Bone marrow (tissue), 2 donors: ENCODE measurements around the gene TP63.
"Not testable (repeated sequence)": the region's sequence is repeated elsewhere in the genome, so short reads cannot be mapped to it uniquely, and the experiment has no call there.

Source experiments
- DNase-seq, 2 donors: peaks; one replicate each; lab custom pipeline; 2025; lab: John Stamatoyannopoulos, UW

TP63 gene

DNA sequence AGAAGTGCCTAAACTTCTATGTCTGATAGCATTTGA is at the start of gene TP63:
TP63 (plus strand) TSS at position 17 of the 36 bp plus-strand sequence. CDS start 127 bp downstream, outside the sequence.
- no peak for DNase-seq

DNA sequence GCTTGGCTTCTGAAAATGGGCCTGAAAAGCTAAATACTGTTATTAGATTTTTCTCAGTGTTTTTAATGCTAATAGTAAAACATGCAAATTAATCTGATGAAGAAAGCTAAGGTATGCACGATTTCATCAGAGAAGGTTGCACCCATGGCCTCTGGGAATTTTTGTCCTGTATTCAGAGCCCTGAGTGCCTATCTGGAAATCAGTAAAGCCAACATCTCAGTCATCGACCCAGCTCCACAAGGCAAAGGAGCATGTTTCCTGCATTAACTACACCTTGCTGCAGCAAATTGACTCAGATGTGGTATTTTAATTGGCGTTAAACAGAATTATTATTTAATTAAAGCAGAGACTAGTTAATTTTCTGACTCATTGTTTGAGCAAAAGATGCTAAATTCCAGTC is 49.0 kb upstream of the TP63 start:
- DNase-seq, result no peak

DNA sequence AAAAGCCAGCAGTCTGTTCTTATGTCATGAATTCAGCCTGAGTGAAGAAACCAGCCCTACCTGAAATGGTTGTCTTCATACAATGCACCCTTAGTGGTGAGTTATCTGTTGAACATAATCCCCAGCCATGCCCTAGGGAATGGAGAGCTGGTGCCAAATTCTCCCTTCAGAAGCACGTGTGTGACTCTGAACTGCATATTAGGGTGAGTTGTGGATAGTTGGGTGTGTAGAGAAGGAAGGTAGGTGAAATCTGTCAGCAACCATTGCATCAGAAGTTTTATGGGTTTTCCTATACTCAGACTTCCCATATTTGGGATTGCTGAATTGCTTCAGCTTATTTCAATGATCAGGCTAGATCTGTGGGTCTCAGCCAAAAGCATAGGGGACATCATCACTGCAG is 46.5 kb upstream of the TP63 start:
- no peak for DNase-seq

DNA sequence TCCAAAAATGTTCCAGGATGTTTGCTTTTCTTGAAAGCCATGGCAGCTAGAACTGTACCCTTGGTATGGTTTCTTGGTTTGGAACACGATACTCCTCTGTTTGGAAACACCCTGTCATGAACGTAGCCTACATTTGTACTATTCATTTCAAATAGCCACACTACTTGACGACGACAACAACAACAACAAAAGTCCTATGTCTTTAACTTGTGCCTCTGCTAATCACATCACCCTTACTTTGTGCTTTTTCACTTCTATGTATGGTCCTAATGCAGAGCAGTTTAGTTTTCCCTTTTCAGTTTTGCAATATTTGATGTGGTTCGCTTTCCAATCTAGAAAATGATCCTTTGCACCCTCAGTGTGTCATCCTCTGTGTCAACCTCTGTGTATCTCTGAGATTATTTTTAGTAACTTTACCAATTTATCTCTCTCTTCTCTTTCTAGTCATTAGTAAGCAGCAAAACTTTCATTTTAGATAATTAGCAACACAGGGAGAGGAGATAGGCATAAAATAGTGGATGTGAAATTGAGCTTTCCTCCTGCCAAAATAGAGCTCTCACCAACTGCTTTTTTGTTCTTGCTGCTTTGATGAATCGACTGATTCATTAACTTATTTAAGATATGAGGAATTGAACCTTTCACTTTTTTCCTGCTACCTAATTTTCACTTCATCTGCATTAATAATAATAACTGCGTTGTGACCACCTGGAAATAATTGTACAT is 44.1 kb upstream of the TP63 start:
- DNase-seq, result no peak

DNA sequence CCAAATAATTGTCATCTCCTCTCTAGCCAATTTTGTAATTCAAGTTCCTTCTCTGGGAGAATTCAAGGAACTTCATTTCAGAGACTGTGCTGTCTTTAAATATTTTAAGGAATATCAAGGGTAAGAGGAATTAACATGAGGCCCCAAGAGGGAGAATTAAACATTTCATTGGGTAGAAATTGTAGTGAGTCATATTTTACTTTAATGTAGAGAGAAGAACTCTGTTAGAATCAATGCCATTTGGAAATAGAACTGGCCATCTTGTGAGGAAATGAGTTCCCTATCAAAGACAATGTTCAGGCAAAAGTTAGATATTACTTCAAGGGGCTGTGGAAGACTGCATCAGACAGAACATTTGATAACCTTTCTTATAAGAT is 43.5 kb upstream of the TP63 start:
- no peak for DNase-seq

DNA sequence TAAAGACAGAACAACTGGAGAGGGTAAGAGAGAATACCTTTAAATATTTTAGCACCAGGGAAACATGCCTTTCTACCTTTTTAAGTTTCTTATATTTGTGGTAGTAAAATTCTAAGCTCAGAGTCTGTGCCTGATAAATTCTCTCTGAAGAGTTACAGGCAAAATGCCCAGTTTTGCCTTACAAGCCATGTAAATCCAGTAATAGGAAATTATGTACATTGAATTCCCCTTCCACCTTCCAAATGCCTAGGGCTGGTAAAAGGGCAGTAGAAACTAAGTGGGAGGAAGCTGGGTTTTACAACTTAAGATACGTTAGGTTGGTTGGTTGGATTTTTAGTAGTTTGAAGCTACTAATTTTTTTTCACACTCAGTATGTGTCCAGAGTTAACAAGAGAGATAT is 43.1 kb upstream of the TP63 start:
- DNase-seq, result no peak

DNA sequence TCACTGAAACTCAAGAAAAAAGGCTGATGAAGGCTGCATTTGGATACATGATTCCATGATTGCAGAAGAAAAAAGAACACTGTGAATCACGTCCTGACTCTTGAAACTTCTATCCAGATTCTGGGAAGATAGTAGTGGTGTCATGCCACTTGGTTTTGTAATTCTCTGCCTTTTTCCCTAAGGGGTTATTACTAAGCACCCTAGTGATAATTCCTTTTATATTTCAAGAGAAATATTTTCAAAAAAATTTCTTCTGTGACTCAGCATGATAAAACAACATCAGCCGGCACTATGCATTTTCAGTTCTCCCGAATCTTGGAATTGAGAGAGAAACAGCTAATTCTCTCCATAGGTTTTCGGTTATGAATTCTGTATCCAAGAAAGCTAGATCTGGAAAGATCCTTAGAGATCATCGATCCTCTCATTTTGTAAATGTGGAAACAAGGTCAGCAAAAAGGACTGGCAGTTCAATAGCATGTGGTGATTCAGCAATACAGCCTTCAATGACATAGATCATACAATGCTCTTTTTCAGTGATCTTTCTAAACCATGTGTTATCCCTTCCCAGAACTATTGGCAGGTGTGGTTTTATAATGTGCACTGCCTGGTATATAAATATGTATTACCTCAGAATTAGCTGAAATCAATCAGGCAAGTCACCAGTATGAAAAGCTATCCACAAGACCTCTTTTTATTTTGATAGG is 42.6 kb upstream of the TP63 start:
- no peak for DNase-seq

DNA sequence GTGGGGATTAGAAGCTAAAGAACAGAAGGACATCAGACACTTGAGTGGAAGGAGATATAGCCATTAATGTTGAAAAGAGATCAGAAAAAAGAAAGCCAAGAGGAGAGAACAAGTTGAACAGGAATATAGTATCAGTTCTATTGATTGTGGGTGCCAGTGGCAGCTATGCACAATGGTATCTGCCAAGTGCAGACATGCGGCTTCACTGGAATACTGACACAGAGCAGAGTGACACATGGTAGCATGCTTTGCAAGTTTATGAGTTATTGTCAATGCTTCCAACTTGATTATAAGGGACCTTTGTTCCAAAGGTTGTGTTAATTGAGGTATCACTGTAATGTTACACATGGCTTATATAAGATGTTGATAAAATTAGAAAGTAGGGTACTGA is 42.0 kb upstream of the TP63 start:
- no peak for DNase-seq

DNA sequence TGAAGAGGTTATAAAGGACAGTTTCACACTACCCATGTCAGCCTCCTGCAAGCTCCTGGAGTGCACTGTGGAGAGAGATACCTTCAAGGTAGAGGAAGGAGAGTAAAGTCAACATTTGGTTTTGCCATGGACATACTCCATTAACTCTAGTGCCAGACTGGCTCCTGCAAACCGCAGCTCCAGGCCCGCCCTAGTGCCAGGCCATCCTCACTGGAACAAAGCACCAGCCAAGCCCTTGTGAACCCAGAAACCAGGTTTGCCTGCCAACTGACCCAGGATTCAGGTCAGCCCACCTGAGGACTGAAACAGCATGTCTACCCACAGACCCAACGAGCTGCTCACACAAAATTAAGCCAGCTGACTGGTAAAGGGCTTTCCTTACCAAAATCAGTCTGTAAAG is 41.0 kb upstream of the TP63 start:
- no peak for DNase-seq

DNA sequence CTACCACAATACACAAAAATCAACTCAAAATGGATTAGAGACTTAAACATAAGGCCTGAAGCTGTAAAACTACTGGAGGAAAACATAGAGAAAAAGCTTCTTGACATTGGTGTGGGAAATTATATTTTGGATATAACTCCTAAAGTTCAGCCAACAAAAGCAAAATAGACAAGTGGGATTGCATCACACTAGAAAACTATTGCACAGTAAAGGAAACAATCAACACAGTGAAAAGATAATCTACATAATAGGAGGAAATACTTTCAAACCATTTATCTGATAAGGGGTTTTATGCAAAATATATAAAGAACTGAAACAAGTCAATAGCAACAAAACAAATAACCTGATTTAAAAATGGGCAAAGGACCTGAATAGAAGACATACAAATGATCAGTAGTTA is 37.6 kb upstream of the TP63 start:
- no peak for DNase-seq

DNA sequence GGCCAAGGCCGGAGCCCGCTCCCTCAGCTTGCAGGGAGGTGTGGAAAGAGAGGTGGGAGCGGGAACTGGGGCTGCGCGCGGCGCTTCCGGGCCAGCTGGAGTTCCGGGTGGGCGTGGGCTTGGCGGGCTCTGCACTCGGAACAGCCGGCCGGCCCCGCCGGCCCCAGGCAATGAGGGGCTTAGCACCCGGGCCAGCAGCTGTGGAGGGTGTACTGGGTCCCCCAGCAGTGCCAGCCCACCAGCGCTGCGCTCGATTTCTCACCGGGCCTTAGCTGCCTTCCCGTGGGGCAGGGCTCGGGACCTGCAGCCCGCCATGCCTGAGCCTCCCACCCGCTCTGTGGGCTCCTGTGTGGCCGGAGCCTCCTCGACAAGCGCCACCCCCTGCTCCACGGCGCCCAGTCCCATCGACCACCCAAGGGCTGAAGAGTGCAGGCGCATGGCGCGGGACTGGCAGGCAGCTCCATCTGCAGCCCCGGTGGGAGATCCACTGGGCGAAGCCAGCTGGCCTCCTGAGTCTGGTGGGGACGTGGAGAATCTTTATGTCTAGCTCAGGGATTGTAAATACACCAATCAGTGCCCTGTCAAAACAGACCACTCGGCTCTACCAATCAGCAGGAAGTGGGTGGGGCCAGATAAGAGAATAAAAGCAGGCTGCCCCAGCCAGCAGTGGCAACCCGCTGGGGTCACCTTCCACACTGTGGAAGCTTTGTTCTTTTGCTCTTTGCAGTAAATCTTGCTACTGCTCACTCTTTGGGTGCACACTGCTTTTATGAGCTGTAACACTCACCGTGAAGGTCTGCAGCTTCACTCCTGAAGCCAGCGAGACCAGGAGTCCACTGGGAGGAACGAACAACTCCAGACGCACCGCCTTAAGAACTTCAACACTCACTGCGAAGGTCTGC is 34.9 kb upstream of the TP63 start:
- DNase-seq, result not testable (repeated sequence)

DNA sequence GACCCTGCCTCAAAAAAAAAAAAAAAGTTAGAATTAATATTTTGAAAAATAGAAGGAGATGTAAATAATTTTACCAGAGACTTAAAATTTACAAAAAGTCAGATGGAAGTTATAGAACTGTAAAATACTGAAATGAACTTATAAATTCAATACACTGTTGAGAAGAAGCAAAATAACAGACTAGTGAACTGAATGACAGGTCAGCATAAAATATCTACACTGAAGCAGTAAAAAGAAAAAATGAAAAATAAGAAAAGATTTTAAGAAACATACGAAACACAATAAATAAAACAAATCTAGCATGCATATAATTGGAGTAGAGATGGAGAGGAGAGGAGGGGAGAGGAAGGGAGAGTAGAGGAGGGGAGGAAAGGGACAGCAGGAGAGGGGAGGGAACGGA is 33.3 kb upstream of the TP63 start:
- DNase-seq, result no peak

DNA sequence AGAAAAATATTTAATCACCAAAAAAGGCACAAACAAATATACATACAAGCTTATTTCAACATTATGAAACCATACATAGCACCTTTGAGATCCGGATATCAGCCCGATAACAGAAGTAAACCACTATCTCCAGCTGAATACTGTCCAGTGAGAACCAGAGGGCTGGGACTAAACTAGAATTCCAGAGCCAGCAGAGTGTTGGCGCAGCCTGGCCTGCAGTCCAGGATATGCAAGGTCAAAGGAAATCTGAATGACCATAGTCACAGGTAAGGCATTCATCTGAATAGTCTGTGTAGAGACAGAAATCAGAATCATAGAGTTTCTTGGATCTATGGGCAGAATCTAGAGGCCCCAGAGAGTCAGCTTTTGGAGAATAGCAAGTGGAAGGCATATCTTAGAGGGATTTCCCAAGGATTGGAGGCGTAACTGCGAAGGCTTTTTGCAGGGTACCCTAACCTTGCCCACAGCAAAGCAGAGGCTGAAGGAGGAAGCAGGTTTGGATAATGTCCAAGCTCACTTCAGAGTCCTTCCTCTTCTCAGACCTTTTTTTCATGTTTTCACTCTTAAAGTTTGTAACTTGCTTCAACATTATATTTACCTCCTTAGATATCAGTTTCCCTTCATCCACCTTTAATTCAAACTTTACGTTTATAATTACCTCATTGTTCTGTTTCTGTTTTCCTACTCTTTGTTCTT is 32.5 kb upstream of the TP63 start:
- DNase-seq, result no peak

DNA sequence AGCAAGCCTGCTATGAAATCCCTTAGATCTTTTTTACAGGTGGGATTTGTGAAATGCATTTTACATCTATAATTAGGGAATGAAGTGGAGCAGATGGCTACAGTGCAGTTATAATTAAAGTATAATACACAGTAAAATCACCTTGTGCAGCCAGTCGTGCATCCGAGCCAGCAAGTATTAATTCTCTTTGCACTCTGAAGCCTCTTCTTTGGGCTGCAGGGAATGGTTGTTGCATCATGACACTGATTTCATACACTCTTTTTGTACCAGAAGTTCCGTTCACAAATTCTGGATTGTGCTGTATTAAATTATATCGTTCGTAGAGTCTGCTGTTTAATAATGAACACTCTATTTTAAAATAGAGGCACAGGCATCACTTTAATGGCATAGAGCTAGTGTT is 28.7 kb upstream of the TP63 start:
- no peak for DNase-seq

DNA sequence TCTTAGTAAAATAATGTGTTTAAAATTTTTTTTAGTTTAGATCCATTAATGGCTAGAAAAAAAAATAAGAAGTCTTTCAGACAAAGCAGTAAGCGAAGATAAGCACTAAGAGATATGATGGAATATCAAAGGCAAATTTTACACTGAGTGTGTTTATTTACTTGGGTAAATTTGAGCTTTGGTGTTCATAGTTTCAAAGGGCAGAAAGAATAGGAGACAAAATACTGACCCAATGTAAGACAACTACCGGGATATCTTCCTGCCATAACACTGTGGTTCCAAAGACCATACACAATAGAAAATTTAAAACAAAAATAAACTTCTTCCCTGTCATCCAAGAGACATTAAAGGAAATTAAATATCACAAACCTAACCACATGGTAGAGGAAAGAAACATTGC is 25.5 kb upstream of the TP63 start:
- no peak for DNase-seq

DNA sequence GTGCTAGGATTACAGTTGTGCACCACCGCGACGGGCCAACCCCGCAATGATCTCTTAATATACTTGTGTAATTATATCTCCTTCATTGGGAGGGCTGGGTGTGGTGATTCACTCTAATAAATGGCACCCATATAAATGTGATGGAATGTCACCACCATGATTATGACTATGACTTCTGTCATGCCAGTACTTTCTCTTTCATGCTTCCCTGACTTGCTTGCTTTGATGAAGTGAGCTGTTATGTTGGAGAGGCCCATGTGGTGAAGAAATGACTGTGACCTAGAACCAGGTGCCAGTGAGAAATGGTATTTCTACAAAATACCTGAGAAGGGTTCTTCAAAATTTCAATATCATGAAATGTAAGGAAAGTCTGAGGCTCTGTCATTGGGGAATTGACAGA is 24.4 kb upstream of the TP63 start:
- no peak for DNase-seq

DNA sequence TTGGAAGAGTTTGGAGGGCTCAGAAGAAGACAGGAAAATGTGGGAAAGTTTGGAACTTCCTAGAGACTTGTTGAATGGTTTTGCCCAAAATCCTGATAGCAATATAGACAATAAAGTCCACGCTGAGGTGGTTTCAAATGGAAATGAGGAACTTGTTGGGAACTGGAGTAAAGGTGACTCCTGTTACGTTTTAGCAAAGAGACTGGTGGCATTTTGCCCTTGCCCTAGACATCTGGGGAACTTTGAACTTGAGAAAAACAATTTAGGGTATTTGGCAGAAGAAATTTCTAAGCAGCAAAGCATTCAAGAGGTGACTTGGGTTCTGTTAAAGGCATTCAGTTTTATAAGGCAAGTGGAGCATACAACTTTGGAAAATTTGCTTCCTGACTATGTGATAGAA is 18.5 kb upstream of the TP63 start:
- DNase-seq, result not testable (repeated sequence)

DNA sequence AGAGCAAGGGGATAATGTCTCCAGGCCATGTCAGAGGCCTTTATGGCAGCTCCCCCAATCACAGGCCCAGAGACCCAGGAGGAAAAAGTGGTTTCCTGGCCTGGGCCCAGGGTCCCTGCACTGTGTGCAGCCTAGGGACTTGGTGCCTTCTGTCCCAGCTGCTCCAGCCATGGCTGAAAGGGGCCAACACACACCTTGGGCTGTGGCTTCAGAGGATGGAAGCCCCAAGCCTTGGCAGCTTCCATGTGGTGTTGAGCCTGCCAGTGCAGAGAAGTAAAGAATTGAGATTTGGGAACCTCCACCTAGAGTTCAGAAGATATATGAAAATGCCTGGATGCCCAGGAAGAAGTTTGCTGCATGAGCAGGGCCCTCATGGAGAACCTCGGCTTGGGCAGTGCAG is 18.1 kb upstream of the TP63 start:
- no peak for DNase-seq

DNA sequence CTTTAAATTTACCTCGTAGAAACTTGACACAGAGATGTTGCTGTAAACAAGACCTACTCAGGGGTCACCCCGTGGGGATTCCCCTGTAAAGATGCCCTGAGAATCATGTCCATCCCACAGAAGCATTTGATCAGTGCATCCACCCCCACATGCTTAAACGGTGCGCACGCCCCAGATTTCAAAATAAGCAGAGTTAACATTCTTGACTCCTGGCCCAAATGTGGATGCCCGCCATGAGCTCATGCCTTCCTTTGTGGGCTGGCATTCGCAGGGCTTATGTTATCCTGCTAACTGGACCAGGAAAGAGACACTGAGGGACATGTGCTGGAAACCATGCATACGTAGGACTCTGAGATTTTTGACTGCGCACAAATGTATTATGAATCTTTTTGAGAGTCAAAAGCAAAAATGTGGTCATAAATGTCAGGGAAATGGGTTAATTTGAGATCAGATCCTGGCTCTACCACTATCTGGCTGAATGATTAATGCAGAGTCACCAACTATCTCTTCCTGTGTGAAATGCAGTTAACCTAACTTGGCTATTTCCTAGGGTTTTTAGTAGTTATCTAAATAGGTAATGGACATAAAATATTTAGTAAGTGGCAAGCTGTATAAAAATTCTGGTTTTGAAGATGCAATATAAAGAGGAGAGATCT is 9.1 kb upstream of the TP63 start:
- DNase-seq, result no peak

DNA sequence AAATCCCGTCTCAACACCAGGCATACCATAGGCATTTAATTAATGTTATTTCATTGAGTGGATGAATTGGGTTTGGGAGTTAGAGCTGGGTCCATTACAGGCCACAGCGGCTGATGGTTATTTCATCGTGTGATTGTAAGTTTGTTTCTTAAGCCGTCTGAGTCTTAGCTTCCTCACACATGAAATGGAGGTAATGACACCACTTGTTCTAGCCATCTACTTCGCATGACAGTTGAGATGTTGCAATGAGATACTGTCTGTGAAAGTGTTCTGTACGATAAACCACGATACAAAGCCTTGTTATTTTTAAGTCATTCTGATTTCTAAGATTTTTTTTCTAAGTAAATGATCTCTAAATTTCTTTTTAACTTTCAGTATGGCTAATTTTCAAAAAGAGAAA is 8.6 kb upstream of the TP63 start:
- no peak for DNase-seq

DNA sequence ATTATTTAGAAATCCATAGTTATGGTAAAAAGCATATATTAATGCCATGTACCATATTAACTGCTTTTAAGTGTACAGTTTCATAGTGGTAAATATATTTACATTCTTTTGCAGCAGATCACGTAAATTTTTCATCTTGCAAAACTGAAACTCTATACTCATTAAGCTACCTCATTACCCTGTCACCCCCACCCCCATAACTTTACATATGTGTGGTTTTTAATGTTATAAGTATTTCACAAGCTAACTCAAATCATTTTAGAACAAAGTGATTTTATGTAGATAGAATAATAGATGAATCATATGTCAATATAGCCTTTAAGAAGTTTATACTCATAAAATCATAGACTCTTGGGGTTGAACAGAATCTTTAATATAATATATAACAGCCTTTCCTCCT is 7.1 kb upstream of the TP63 start:
- no peak for DNase-seq

DNA sequence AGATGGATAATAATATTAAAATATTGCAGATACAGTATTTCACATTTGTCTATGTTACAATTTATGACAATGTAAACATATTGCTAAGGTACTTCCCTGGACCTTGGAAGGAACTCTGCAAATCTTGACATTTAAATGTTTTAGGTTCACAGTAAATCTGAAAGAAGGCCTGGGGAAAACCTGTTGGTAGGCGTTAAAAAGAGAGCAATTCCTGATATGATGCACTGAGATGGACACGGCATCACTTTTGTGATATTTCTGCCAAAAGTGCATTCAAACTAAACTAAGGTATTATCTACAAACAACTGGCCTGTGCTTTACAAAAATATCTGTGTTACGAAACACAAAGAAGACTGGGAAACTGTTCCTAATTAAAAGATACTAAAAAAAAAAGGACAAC is 6.1 kb upstream of the TP63 start:
- DNase-seq, result no peak

DNA sequence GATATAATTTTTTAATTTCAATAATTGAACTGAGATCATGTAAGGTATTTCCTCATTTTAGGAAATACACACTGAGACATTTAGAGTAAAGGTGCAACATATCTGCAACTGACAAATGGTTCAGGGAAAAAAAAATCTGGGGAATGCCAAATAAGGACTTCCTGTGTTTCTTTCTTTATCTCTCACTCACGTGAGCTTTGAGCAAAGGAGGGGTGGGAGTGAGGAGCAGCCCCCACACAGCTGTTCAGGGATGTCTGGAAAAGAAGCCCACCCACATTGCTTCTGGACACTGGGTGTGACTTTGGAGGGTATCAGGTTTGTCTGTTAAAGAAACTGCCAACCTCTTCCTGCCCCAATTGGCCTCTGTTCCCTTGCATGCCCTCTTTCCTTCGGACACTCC is 5.6 kb upstream of the TP63 start:
- no peak for DNase-seq
